Peyer's patch (tissue), 4 donors: Measurements from ENCODE around the gene PLCH1.

Source experiments
- CTCF ChIP-seq, 6 experiments: fragments of 450-650 bp in 4 of 6; fragments of 200-600 bp in 2 of 6; sonication (generic) in 1 of 6; IDR thresholded peaks; one replicate each; pipeline ENCODE4 v1.5.1; 2017 to 2019; ENCODE audit warnings: antibody characterized with exemption in 6 of 6, mild to moderate bottlenecking in 3 of 6, moderate library complexity in 1 of 6
- POLR2A ChIP-seq, 2 donors: fragments of 450-650 bp; IDR thresholded peaks; one replicate each; pipeline ENCODE4 v1.5.1; 2017; ENCODE audit warnings: antibody characterized with exemption in 2 of 2, mild to moderate bottlenecking in 2 of 2, moderate library complexity in 2 of 2

DNA sequence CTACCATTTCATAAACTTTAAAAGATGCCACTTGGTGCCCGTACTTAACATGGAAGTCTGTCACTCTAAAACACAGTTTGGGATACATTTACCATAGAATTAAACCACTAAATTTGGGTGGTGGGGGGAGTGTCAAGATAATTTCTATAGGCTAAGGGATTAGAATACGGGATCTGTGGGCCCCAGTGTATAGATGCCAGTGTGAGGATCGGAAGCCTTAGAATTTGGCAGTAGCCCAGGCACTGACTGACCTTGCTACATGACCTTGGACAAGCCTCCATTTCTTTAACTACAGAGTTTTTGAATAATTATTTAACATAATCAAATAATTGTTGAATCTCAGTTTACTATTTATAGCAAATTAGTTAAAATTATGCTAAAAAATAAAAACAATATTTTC is 375.1 kb downstream of the PLCH1 start:
- no peak for TF ChIP-seq CTCF (IDR thresholded peaks at IDR 0.05)
- TF ChIP-seq POLR2A (IDR thresholded peaks at IDR 0.05), result no peak
